Parathyroid adenoma (tissue), 2 donors: ENCODE data around the gene CENPF.

Experiments used
- H2AFZ ChIP-seq: fragments of 300-600 bp; sonication (generic); one replicate; pipeline ENCODE4 v1.7.0; 2017; ENCODE audit warnings: antibody characterized with exemption, mild to moderate bottlenecking
- H3K27ac ChIP-seq: fragments of 300-600 bp; sonication (generic); one replicate; pipeline ENCODE4 v1.7.0; 2017
- H3K27me3 ChIP-seq: fragments of 300-600 bp; sonication (generic); one replicate; pipeline ENCODE4 v1.7.0; 2017; ENCODE audit warnings: low read length; ENCODE audit not compliant: control insufficient read depth, insufficient read depth
- H3K36me3 ChIP-seq: fragments of 300-600 bp; sonication (generic); one replicate; pipeline ENCODE4 v1.7.0; 2017; ENCODE audit warnings: low read length; ENCODE audit not compliant: control insufficient read depth, insufficient read depth
- H3K4me1 ChIP-seq: fragments of 300-600 bp; sonication (generic); one replicate; pipeline ENCODE4 v1.7.0; 2017; ENCODE audit warnings: control low read depth
- H3K4me2 ChIP-seq: fragments of 300-600 bp; sonication (generic); one replicate; pipeline ENCODE4 v1.7.0; 2017; ENCODE audit warnings: low read length
- H3K4me3 ChIP-seq: fragments of 300-600 bp; sonication (generic); one replicate; pipeline ENCODE4 v1.7.0; 2017; ENCODE audit warnings: low read depth, low read length
- H3K79me2 ChIP-seq: fragments of 300-600 bp; sonication (generic); one replicate; pipeline ENCODE4 v1.7.0; 2017; ENCODE audit warnings: control low read depth
- H3K9ac ChIP-seq: fragments of 300-600 bp; sonication (generic); one replicate; pipeline ENCODE4 v1.7.0; 2017; ENCODE audit warnings: mild to moderate bottlenecking
- H3K9me3 ChIP-seq: fragments of 300-600 bp; sonication (generic); one replicate; pipeline ENCODE4 v1.7.0; 2017; ENCODE audit warnings: low read length; ENCODE audit not compliant: control insufficient read depth
- CTCF ChIP-seq: fragments of 300-600 bp; sonication (generic); IDR thresholded peaks from one replicate; pipeline ENCODE4 v1.7.0; 2017; ENCODE audit warnings: antibody characterized with exemption, mild to moderate bottlenecking
- donor health status: primary hyperparathyroidism.

CENPF gene

GRCh38 chr1:214602764-214603657 lies at the start of gene CENPF:
Gene CENPF, plus strand, starts transcription at chr1:214603195. Its CDS starts 10,560 bp downstream, at chr1:214613755.
- Histone ChIP-seq H3K27ac (no peak within 1 kb of the TSS), H3K4me1 (no peaks in the 10 kb centered on the region), H3K9me3 (no peaks in the 10 kb centered on the region), H3K9ac (no peak within 1 kb of the TSS), H3K79me2 (no peaks in the 10 kb centered on the region), H3K4me2 (peak within 1 kb of the TSS; percentile 80), H3K27me3 (no peaks in the 10 kb centered on the region), H3K36me3 (no peaks in the 10 kb centered on the region), H2AFZ (peak within 1 kb of the TSS; percentile 82), H3K4me3 (peak within 1 kb of the TSS; percentile 67)
- TF ChIP-seq CTCF, result no peak

- Histone ChIP-seq H3K9me3 (no peaks in the 10 kb centered on the region), H3K27ac (no peak overlapping the region), H3K4me1 (no peaks in the 10 kb centered on the region), H3K4me3 (no peak overlapping the region), H3K9ac (no peak overlapping the region), H3K79me2 (no peaks in the 10 kb centered on the region), H3K36me3 (no peaks in the 10 kb centered on the region), H3K27me3 (no peaks in the 10 kb centered on the region), H2AFZ (no peak overlapping the region), H3K4me2 (no peak overlapping the region)
- no peak for TF ChIP-seq CTCF
Observed at GRCh38 chr1:214557952-214558735, 44.9 kb upstream of the CENPF start.

- no peak overlapping the region for H2AFZ ChIP-seq
- H3K4me2 ChIP-seq, result no peak overlapping the region
- H3K9me3 ChIP-seq, result no peaks in the 10 kb centered on the region
- H3K36me3 ChIP-seq, result no peaks in the 10 kb centered on the region
- TF ChIP-seq CTCF, result no peak
- no peak overlapping the region for H3K9ac ChIP-seq
- H3K27me3 ChIP-seq, result no peaks in the 10 kb centered on the region
- no peaks in the 10 kb centered on the region for H3K4me1 ChIP-seq
- no peaks in the 10 kb centered on the region for H3K79me2 ChIP-seq
- no peak overlapping the region for H3K27ac ChIP-seq
- no peak overlapping the region for H3K4me3 ChIP-seq
Observed at GRCh38 chr1:214563881-214564280, 39.1 kb upstream of the CENPF start.

- Histone ChIP-seq H3K4me2 (no peak overlapping the region), H3K4me1 (no peaks in the 10 kb centered on the region), H3K27me3 (no peaks in the 10 kb centered on the region), H2AFZ (no peak overlapping the region), H3K79me2 (no peaks in the 10 kb centered on the region), H3K9ac (no peak overlapping the region), H3K9me3 (no peaks in the 10 kb centered on the region), H3K27ac (no peak overlapping the region), H3K36me3 (no peaks in the 10 kb centered on the region), H3K4me3 (no peak overlapping the region)
- TF ChIP-seq CTCF, result no peak
Observed at GRCh38 chr1:214565310-214565709, 37.7 kb upstream of the CENPF start.
